Hippocampal formation (tissue), 2 donors: ENCODE data around the gene PNRC2.

ENCODE experiments used
- DNase-seq, 2 donors: peaks; one replicate each; lab custom pipeline; 2025; lab: John Stamatoyannopoulos, UW

PNRC2 gene, protein sequence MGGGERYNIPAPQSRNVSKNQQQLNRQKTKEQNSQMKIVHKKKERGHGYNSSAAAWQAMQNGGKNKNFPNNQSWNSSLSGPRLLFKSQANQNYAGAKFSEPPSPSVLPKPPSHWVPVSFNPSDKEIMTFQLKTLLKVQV

DNA sequence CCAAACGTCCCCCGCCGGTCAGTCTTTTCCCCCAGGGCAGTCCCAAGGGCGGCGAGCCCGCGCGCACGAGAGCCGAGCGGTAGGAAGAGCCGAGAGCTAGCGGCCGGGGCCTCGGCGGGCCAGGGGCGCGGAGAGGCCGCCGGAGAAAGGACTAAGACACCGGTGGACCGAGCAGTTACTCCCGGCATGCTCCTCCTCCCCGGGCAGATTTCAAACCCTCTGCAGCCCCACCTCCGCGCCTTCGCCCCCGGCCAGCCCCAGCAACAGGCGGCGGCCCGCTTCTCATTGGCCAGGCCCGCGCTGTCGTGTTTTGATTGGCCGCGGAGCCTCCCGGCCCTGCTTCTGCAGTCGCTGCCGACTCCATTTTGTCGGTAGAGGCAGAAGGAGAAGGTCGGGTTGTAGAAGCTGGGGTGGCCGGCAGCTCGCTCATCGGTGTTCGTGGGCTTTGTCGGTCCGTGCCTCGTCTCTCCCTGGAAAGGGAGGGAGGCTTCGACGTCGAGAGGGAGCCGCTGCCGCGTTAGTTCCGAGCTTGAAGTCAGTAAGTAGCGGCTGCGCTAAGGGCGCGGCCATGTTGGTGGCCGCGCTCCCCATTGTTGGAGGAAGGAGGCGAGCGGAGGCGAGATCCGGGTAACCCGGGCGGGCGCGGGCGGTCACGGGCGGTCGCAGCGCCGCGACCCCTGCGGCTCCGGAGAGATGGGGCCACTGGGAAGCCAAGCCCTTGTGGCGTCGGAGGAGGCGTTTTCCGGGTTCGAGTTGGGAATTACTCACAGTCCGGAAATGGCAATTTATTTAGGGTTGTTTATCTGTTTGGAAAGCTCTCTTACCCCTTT is at the start of gene PNRC2:
PNRC2 (plus strand) TSS at position 368 of the 830 bp plus-strand sequence. CDS start 1,630 bp downstream, outside the sequence.
- peak; percentile 96 to 97 for DNase-seq

DNA sequence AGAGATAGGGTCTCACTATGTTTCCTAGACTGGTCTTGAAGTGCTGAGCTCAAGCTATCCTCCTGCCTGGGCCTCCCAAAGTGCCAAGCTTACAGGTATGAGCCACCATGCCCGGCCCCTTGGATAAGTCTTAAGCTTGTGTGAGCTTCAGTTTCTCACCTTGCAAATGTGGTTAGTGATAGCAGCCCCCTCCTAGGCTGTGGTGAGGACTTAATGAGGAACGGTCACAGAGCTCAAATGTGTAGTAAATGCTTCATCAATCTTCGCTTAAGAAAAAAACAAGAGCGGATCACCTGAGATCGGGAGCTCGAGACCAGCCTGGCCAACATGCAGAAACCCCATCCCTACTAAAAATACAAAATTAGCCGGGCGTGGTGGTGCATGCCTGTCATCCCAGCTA is 49.5 kb upstream of the PNRC2 start:
- no peak for DNase-seq

DNA sequence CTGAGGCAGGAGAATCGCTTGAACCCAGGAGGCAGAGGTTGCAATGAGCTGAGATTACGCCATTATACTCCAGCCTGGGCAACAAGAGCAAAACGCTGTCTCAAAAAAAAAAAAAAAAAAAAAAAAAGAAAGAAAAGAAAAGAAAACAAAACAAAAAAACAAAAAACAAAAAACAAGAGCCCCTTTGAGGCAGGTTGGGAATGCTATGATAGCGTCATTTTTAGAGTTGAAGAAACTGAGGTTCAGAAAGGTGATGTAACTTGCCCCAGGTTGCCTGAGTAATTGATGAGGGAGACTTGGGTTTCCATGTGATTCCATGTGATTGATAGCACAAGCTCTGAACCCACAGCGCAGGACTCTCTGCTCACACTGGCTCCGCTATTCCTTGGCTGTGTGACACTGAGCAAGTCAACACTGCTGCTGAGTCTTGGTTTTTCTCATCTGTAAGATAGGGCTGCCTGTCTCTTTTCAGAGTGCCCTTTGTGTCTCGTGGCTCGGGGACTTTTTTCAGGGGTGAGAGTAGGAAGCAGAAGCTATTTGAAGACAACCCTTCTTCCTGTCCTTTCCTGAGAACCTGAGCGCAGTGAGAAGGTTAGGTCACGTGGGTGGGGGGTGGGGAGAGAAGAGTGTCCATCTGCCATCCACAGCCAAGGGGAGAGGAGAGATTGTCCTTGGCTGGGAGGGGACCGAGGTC is 48.9 kb upstream of the PNRC2 start:
- DNase-seq, result no peak

DNA sequence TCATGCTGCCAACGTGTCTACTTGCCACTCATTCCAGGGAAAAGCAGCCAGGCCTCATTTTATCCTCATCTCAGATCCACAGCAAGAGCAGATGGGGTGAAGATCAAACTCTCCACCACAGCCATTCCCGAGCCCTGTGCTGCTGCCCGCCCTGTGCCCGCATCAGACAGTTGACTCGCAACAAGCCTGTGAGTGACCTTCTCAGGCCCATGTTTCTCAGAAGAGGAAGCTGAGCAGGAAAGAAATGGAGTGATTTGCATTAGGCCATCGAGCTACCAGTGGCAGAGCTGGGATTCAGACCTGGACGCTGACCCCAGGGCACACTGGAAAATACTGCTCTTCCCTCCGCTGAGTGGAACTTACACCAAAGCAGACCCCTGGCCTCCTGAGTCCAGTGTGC is 47.7 kb upstream of the PNRC2 start:
- DNase-seq, result no peak

DNA sequence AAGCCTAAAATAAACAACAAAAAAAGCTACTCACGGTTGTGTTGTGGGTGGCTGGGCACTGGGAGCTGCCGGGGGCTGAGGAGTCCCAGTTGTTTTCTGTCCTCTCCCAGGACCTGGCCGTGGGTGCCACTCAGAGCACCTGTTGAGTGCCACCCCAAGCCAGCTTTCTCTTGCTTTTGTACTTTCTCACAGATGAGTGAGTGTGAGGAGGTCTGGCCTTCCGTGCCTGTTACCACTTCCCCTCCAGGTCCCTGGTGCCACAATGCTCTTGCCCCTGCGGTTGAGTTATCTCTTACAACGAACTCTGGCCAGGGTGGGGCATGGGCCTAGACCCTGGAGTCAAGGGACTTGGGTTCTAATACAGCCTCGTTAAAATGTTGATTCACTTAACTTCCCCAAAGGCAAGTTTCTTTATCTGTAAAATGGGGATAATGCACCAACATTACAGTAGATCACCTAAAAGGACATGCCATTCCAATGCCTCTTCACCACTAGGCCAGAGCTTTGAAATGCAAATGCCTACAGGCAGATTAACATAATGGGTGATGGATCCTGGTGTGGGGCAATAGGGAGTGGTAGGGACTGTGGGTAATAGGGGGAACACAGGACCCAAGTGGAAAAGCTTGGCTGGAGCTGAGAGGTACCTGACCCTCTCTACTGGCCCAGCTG is 46.3 kb upstream of the PNRC2 start, which contains the start of gene CNR2:
CNR2 (minus strand) TSS at position 151 of the 669 bp plus-strand sequence. CDS start 37,745 bp downstream, outside the sequence.
- no peak for DNase-seq

DNA sequence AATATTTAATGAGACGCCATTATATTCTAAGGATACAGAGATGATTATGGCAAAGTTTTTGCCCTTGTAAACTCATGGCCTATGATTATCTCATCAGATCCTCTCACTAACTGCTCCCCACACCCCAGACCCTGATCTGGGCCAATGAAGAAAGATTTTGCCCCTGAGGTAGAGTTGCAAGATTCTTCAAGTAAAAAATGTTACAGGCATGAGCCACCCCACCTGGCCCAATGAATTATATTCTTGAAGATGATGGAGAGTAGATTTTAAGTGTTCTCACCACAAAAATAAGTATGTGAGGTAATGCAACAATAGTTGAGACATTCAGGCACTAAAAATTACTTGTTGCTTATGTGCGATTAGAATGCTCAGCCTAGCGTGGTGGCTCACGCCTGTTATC is 44.7 kb upstream of the PNRC2 start:
- no peak for DNase-seq

DNA sequence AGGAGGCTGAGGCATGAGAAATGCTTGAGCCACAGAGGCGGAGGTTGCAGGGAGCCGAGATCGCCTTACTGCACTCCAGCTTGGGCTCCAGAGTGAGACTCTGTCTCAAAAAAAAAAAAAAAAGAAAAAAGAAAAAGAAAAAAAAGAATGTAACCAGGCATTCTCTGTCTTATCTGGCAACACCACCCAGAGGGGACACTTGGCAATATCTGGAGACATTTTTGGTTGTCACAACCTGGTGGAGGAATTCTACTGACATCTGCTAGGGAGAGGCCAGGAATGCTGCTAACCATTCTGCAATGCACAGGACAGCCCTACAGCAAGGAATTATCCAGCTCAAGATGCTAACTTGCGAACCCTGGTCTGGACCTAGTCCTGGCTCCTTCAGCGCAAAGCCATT is 44.2 kb upstream of the PNRC2 start:
- no peak for DNase-seq

DNA sequence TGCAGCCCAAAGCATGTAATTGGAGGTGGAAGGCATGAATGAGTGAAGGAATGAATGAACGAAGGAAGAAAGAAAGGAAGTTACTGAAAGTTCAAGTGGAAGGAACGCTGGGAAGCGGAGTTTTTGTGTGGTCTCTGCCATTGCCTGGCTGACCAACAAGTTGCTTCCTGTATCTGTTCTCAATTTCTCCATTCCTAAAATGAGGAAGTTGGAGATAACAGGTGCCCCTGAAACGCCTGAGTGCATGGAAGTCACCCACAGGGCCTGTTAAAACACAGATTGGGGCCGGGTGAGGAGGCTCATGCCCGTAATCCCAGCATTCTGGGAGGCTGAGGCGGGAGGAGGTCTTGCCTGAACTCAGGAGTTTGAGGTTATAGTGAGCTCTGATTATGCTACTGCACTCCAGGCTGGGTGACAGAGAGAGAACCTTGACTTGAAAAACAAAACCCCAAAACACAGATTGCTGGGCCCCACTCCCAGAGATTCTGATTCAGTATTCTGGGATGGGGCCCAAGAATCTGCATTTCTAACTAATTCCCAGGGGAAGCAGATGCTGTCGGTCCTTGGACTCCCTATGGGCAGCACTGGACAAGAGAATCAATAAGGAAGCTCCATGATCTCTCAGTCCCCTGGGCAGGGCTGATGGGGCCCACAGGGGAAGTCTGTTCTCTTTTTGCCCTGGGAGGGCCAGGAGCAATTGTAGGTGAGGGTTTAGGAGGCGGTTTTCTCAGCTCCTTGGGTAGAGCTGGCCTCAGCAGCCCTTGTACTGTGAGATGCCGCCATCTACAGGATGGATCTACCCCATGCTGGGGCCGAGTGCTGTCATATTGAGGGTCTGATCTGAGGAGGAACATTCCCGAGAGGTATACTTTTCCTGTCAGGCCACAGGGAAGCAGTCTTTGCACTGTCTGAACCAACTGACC is 43.2 kb upstream of the PNRC2 start:
- DNase-seq, result peak in 1 of 2 donors; percentile 30

DNA sequence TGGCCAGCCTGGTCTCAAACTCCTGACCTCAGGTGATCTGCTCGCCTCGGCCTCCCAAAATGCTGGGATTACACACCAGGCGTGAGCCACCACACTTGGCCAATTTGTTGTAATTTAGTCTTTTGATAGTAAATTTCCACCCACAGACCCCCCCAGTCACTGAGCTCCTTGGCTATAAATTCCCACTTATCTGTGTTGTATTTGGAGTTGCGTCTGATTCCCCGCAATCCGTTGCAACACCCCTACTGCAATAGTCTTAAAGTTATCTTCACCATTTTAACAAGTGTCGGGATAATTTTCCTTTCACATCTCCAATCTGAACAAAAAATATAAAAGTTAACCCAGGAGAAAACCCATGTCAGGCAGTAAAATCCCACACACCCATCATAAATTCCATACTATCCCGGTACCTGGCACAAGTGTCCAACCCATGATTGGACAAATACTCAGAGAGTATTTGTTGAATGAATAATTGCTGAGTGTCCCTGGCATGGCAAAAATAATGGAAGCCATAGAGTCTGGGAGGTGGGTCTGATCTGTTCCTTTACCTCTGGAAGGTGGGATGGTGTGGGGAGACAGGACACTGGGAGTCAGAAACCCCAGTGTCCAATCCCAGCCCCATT is 37.2 kb upstream of the PNRC2 start:
- no peak for DNase-seq

DNA sequence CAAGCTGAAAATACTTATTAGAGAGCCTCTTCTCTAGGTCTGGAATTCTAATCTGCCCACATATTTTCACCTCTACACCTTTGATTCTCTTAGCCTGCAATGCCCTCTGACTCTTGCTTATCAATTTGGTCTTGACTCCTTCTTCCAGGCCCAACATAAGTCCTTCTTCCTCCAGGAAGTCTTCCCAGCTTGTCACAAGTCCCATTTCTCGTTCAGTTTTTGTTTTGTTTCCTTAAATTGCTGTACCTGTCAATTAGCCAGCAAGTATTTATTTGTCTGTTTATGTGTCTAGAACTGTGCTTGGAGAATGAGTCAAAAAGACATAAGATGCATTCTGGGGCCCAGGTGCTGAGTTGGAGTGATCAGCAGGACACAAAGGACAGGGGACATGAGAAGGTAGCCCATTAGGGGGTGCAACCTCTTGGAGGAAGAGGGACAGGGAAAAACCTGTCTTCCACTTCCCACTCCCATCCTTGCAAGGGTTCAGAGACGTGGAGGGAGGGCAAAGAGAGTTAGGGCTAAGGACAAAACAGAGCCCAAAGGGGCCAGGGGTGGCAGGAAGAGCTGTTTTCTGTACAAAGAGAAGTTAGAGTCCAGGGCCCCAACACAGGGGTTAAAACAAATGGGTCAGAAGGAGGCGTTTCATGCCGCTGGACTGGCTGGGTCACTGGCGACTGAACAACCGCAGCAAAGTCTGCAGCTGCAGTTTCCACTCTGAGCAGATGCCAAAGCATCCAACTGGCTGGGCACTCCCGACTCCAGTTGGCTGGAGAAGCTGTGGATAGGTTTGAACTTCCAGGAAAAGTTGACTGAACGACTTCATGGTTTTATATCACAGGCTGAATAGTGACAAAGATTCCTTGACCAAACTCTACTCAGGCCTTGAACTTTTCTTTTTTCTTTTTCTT is 35.8 kb upstream of the PNRC2 start:
- no peak for DNase-seq

DNA sequence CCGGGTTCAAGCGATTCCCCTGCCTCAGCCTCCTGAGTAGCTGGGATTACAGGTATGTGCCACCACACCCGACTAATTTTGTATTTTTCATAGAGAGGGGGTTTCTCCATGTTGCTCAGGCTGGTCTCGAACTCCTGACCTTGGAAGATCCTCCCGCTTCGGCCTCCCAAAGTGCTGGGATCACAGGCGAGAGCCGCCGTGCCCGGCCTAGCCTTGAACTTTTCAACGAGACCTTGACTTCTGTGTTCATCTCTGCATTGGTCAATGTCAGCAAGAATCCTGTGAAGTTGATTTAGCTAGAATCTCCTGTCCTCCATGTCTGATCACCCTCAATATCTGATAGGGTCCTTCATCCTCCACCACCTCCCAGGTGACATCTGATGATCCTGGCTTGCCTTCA is 35.0 kb upstream of the PNRC2 start:
- no peak for DNase-seq

DNA sequence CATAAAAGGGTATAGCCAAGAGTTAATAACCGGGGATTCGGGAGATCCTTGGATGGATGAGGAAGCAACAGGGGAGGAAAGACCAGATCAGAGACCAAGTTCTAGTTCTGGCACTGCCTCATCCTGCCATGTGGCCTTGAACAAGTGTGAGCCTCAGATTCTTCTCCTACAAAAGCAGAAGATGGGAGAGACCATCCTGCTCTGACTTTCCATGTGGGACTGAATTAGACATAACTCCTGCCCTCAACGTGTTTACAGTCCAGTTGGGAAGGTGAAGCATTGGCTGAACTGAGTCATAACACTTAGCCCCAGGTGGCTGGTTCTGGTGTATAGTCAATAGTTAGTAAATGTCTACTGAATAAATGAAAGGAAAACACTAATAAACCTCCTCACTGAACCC is 34.3 kb upstream of the PNRC2 start:
- no peak for DNase-seq

DNA sequence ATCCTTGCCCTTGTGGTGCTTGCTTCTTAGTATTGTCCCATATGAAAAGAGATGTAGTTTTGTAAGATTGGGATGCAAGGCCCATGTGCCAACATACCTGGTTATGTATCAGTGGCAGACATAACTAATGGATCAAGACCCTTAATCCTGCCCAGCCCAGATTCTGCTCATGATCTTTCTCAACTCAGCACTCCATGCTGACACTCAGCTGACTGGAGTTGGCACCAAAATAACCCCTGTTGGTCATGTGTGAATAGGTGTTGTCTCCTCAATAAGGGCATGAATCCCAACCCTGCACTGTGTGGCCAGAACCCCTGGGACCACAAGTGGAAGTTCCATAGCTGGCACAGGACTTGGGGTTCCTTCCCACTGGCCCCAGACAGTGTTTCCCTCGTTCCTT is 32.5 kb upstream of the PNRC2 start:
- no peak for DNase-seq

DNA sequence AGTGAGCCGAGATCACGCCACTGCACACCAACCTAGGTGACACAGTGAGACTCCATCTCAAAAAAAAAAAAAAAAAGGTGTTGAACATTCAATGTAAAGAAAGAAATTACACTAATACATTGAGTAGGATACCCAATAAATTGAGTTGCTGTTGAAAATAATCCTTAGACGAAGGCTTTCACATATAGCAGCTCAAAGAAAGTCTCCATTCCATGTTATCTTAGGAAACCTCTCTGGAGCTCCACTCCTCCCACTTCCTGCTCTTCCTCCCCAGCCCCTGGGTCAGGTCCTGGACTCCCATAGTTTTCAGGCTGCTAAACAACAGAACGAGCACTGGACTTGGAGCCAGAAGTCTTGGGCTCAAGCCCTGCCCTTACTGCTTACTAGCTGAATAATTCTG is 30.8 kb upstream of the PNRC2 start:
- DNase-seq, result no peak

DNA sequence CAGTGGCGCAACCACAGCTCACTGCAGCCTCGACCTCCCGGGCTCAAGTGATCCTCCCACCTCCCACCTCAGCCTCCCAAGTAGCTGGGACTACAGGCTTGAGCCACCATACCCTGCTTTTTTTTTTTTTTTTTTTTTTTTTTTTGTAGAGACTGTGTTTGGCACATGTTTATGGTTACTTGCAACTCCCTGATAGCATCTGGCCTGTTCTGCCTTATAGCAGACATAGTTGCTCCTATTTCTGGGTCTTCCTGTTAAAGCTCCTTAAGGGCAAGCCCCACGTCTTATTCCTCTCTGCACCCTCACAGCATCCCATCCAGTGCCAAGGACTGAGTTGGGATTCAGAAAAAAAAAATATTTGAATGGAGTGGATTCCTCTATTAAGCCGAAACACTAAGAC is 29.4 kb upstream of the PNRC2 start:
- DNase-seq, result no peak

DNA sequence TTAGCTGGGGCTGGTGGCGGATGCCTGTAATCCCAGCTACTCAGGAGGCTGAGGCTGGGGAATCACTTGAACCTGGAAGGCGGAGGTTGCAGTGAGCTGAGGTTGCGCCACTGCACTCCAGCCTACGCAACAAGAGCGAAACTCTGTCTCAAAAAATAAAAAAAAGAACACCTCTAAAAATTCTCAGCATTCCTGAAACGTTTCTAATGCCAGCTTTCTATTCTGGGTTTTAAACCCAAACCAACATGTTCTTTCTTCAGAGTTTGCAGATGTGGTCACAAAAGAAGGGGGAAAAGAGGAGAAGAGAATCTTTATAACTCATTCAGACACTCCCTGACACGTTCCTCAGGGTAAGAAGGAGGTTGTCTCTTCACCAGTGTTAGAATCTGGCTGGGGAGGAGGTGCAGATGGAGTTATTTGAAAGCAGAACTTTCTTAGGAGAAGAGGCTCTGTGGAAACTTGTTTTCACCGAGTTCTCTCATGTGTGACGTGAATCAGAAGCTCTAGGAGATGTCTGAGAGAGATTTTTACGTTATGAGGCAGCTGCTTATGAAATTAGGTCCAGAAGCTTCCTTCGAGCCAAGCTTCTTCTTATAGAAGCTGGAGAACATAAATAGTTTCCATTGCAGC is 28.7 kb upstream of the PNRC2 start:
- DNase-seq, result no peak

DNA sequence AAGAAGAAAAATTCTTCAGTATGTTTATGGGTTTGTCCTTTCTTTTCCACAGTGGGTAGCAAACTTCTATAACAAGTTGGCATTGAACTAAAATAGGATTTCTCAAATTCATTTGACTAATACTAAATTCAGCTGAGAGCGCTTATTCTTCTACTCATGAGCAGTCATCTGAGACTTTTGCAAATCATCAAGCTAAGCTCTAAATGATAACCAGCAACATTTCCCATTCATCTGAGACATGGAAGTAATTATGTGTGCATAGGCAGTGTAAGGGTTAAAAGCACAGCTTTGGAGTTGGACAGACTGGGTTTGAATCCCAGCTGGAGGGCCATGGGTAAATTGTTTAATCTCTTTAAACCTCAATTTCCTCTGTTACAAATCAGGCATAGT is 28.1 kb upstream of the PNRC2 start:
- DNase-seq, result no peak

DNA sequence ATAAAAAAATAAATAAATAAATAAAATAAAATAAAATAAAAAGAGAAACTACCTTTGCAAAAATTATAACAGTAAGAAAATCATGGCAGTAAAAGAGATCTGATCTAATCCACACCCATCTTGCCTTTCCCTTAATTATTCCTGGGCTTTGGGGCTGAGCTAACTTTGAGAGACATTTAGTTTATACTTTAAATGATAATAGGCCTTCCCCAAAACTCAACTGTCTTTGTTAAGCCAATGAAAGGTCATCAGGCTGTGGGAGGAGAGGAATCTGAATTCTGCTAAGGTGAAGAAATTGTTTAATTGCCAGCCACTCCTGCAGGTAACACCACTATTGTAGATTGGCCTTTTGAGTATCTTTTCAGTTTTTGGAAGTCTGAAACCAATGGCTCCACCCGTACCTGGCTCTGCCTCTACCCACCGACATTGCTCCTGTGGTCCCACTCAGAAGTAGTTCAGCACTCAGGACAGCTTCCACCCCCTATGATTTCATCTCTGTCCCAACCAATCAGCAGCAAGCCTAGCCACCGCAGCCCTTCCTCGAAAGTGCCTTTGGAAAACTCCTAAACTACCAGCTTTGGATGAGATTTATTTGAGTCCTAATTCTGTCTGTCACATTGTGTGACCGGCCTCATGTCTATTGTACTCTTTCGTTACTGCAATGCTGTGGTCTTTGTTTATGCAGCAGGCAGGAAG is 23.0 kb upstream of the PNRC2 start:
- no peak for DNase-seq

DNA sequence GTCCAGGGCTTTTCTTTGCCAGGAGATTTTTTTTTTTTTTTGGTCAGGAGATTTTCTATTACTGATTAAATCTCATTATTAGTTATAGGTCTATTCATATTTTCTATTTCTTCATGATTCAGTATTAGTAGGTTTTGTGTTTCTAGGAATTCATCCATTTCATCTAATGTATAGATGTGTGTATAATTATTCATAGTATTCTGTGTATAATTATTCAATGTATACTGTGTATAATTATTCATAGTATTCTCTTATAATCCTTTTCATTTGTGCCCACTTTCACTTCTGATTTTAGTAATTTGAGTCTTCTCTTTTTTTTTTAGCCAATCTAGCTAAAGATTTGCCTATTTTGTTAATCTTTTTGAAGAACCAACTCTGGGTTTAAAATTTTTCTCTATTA is 12.3 kb upstream of the PNRC2 start:
- DNase-seq, result no peak
